Measurements from ENCODE around the gene STAM. TPM values are rescaled to one million over a fixed set of nuclear protein-coding genes. Genes with fewer than 3 reads are reported as not detected.

Gene STAM
- total and polyA plus RNA-seq, 2 donors (not counting 3 experiments of a cell fraction or from before 2014, with no cell fraction given), result 17.7 to 20.0 TPM

- no peak for TF ChIP-seq POLR2AphosphoS5 (IDR thresholded peaks at IDR 0.05; ENCODE audit: insufficient read depth, low read depth, low read length)
- H3K27me3 ChIP-seq (ENCODE audit: control insufficient read depth in 2 of 2, insufficient read depth in 2 of 2, low read length in 2 of 2), result no peaks in the 10 kb centered on the region
- H4K20me1 ChIP-seq (replicated peaks; ENCODE audit: control insufficient read depth, extremely low read depth, insufficient read depth, low read length), result no peaks in the 10 kb centered on the region
- no peaks in the 10 kb centered on the region for H3K4me1 ChIP-seq (ENCODE audit: control insufficient read depth, extremely low read depth, insufficient read depth, low read length)
- CTCF ChIA-PET, result interaction anchor here (1.0 kb wide), 1 partner anchor 32 kb away, joined by 3 read pairs; the partner anchor contains the start of gene STAM
- intact Hi-C loops (cut with micrococcal nuclease) (no loop called here), dilution Hi-C loops (cut with MboI; ENCODE audit: extremely low pct_ligation_motif_present, low sequenced_read_pairs) (no loop called here)
- FAIRE-seq, result no peak
- no peak for DNase-seq (ENCODE audit: low read depth, low spot score)
- no peak overlapping the region for H3K9ac ChIP-seq (replicated peaks; ENCODE audit: extremely low read depth, insufficient read depth, low read length)
- no peaks in the 10 kb centered on the region for H3K9me3 ChIP-seq (replicated peaks; ENCODE audit: control insufficient read depth, insufficient read depth, low read length)
- POLR2A ChIA-PET, result no interaction called here
- no peak overlapping the region for H3K4me2 ChIP-seq (ENCODE audit: insufficient read depth, low read length)
- no peaks in the 10 kb centered on the region for H3K36me3 ChIP-seq (ENCODE audit: control insufficient read depth in 2 of 2, extremely low read depth in 1 of 2, insufficient read depth in 2 of 2, low read length in 2 of 2)
- H3K9me1 ChIP-seq (replicated peaks; ENCODE audit: control insufficient read depth, extremely low read depth, insufficient read depth, low read length), result no peaks in the 10 kb centered on the region
- BruUV-seq (replicated peaks), result no TSS peak
- no peak overlapping the region for H3K4me3 ChIP-seq (replicated peaks in 1 of 3; ENCODE audit: insufficient read depth in 1 of 3, low read depth in 1 of 3, low read length in 3 of 3)
- H2AFZ ChIP-seq (ENCODE audit: low read depth, low read length), result no peak overlapping the region
- peaks cover 49% of the 10 kb centered on the region for H3K79me2 ChIP-seq (ENCODE audit: control insufficient read depth, insufficient read depth, low read length)
- H3K27ac ChIP-seq (ENCODE audit: insufficient read depth, low read depth, low read length), result no peak overlapping the region
These were observed 31.7 kb downstream of the STAM start for GRCh38 chr10:17675638-17676037.

GRCh38 chr10:17676919-17677318 lies 33.0 kb downstream of the STAM start:
- Histone ChIP-seq H3K9ac (replicated peaks; ENCODE audit: extremely low read depth, insufficient read depth, low read length) (no peak overlapping the region), H3K9me1 (replicated peaks; ENCODE audit: control insufficient read depth, extremely low read depth, insufficient read depth, low read length) (peaks cover 2% of the 10 kb centered on the region), H3K36me3 (ENCODE audit: control insufficient read depth in 2 of 2, extremely low read depth in 1 of 2, insufficient read depth in 2 of 2, low read length in 2 of 2) (no peaks in the 10 kb centered on the region), H3K4me3 (replicated peaks in 1 of 3; ENCODE audit: insufficient read depth in 1 of 3, low read depth in 1 of 3, low read length in 3 of 3) (no peak overlapping the region), H3K27me3 (ENCODE audit: control insufficient read depth in 2 of 2, insufficient read depth in 2 of 2, low read length in 2 of 2) (no peaks in the 10 kb centered on the region), H3K79me2 (ENCODE audit: control insufficient read depth, insufficient read depth, low read length) (peaks cover 57% of the 10 kb centered on the region), H4K20me1 (replicated peaks; ENCODE audit: control insufficient read depth, extremely low read depth, insufficient read depth, low read length) (no peaks in the 10 kb centered on the region), H2AFZ (ENCODE audit: low read depth, low read length) (no peak overlapping the region), H3K9me3 (replicated peaks; ENCODE audit: control insufficient read depth, insufficient read depth, low read length) (no peaks in the 10 kb centered on the region), H3K27ac (ENCODE audit: insufficient read depth, low read depth, low read length) (no peak overlapping the region), H3K4me1 (ENCODE audit: control insufficient read depth, extremely low read depth, insufficient read depth, low read length) (no peaks in the 10 kb centered on the region), H3K4me2 (ENCODE audit: insufficient read depth, low read length) (no peak overlapping the region)
- dilution Hi-C loops (cut with MboI; ENCODE audit: extremely low pct_ligation_motif_present, low sequenced_read_pairs), result no loop called here
- intact Hi-C loops (cut with micrococcal nuclease), result no loop called here
- DNase-seq (ENCODE audit: low read depth, low spot score) (no peak), FAIRE-seq (no peak)
- BruUV-seq (replicated peaks), result no TSS peak
- POLR2A ChIA-PET, result interaction anchor here (0.6 kb wide), 1 partner anchor 60 kb away, joined by 4 read pairs; no protein-coding TSS in a partner anchor
- TF ChIP-seq, protein P1, sequence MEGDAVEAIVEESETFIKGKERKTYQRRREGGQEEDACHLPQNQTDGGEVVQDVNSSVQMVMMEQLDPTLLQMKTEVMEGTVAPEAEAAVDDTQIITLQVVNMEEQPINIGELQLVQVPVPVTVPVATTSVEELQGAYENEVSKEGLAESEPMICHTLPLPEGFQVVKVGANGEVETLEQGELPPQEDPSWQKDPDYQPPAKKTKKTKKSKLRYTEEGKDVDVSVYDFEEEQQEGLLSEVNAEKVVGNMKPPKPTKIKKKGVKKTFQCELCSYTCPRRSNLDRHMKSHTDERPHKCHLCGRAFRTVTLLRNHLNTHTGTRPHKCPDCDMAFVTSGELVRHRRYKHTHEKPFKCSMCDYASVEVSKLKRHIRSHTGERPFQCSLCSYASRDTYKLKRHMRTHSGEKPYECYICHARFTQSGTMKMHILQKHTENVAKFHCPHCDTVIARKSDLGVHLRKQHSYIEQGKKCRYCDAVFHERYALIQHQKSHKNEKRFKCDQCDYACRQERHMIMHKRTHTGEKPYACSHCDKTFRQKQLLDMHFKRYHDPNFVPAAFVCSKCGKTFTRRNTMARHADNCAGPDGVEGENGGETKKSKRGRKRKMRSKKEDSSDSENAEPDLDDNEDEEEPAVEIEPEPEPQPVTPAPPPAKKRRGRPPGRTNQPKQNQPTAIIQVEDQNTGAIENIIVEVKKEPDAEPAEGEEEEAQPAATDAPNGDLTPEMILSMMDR (IDR thresholded peaks at IDR 0.05; ENCODE audit: extremely low read depth in 1 of 2, insufficient read depth in 1 of 2, low read depth in 1 of 2, low read length in 2 of 2), result no peak
- no peak for TF ChIP-seq GATA2 (IDR thresholded peaks at IDR 0.05; ENCODE audit: insufficient read depth, insufficient read length, low read depth, low read length)
- TF ChIP-seq JUN (IDR thresholded peaks at IDR 0.05; ENCODE audit: borderline replicate concordance, insufficient read depth, insufficient read length, low read depth), result no peak
- TF ChIP-seq POLR2A (IDR thresholded peaks at IDR 0.05; ENCODE audit: low read depth, low read length), result no peak
- TF ChIP-seq, protein P2, sequence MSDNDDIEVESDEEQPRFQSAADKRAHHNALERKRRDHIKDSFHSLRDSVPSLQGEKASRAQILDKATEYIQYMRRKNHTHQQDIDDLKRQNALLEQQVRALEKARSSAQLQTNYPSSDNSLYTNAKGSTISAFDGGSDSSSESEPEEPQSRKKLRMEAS (IDR thresholded peaks at IDR 0.05; ENCODE audit: insufficient read depth, insufficient read length), result no peak
- TF ChIP-seq FOS (IDR thresholded peaks at IDR 0.05; ENCODE audit: borderline replicate concordance, insufficient read depth, low read length), result no peak
- TF ChIP-seq MYC (IDR thresholded peaks at IDR 0.05; ENCODE audit: low read depth, low read length), result no peak
- TF ChIP-seq EZH2 (IDR thresholded peaks at IDR 0.05; ENCODE audit: borderline replicate concordance, low read depth, low read length, severe bottlenecking), result no peak
- TF ChIP-seq POLR2AphosphoS5 (IDR thresholded peaks at IDR 0.05; ENCODE audit: insufficient read depth, low read depth, low read length), result no peak
- CTCF ChIA-PET, result interaction anchor here (1.2 kb wide), 1 partner anchor 12 kb away, joined by 3 read pairs; no protein-coding TSS in a partner anchor
